CD14-positive monocyte (primary cell): ENCODE measurements around the gene TSPAN15. TPM values are rescaled to one million over a fixed set of nuclear protein-coding genes. Genes with fewer than 3 reads are reported as not detected.

Experiments used
- DNase-seq, 3 donors: peaks; one replicate each; pipeline ENCODE4 v3.0.0-alpha.2; 2011 to 2022
- H2AFZ ChIP-seq: 2 replicates; pipeline ENCODE4 v1.6.0; 2012; ENCODE audit warnings: mild to moderate bottlenecking, low read depth, low read length, inconsistent platforms; ENCODE audit not compliant: insufficient read depth, poor library complexity, severe bottlenecking
- H3K27ac ChIP-seq, 2 donors: 1 replicate in 1 of 2; 2 replicates in 1 of 2; pipeline ENCODE4 v1.5.1; 2012 to 2013; ENCODE audit warnings: low read length in 2 of 2, control low read depth in 1 of 2, inconsistent platforms in 1 of 2, low read depth in 1 of 2, mild to moderate bottlenecking in 1 of 2
- H3K27me3 ChIP-seq, 2 donors: one replicate each; pipeline versions ENCODE4 v1.6.0 to v1.6.1; 2011 to 2013; ENCODE audit warnings: low read length in 2 of 2; ENCODE audit not compliant: control insufficient read depth in 2 of 2, insufficient read depth in 2 of 2
- H3K36me3 ChIP-seq, 2 donors: replicated peaks in 1 of 2; 1 replicate in 1 of 2; 2 replicates in 1 of 2; pipeline versions ENCODE4 v1.5.1 to v1.6.1; 2012 to 2013; ENCODE audit warnings: low read length in 2 of 2, control low read depth in 1 of 2, inconsistent platforms in 1 of 2, mild to moderate bottlenecking in 1 of 2; ENCODE audit not compliant: insufficient read depth in 2 of 2, control insufficient read depth in 1 of 2
- H3K4me1 ChIP-seq, 2 donors: 1 replicate in 1 of 2; 2 replicates in 1 of 2; pipeline versions ENCODE4 v1.5.1 to v1.6.1; 2012 to 2013; ENCODE audit warnings: low read length in 2 of 2, control low read depth in 1 of 2, inconsistent platforms in 1 of 2, mild to moderate bottlenecking in 1 of 2, moderate library complexity in 1 of 2; ENCODE audit not compliant: insufficient read depth in 2 of 2, control insufficient read depth in 1 of 2
- H3K4me2 ChIP-seq: replicated peaks from 2 replicates; pipeline ENCODE3; 2012; ENCODE audit warnings: low read length, moderate library complexity, mild to moderate bottlenecking; ENCODE audit not compliant: poor library complexity, severe bottlenecking; ENCODE audit errors: extremely low read depth
- H3K4me3 ChIP-seq, 3 experiments: fragments of 200-600 bp in 1 of 3; sonication (generic) in 1 of 3; replicated peaks in 1 of 3; 1 replicate in 2 of 3; 2 replicates in 1 of 3; pipeline ENCODE4 v1.5.1; 2011 to 2013; ENCODE audit warnings: low read length in 3 of 3, mild to moderate bottlenecking in 3 of 3, control low read depth in 2 of 3, low read depth in 2 of 3, inconsistent platforms in 1 of 3, moderate library complexity in 1 of 3
- H3K79me2 ChIP-seq: 2 replicates; pipeline ENCODE4 v1.6.0; 2012; ENCODE audit warnings: mild to moderate bottlenecking, control low read depth, inconsistent platforms, low read length, moderate library complexity; ENCODE audit not compliant: insufficient read depth
- H3K9ac ChIP-seq: 2 replicates; pipeline ENCODE4 v1.6.0; 2017; ENCODE audit warnings: low read length, mild to moderate bottlenecking; ENCODE audit not compliant: insufficient read depth, poor library complexity, severe bottlenecking
- H3K9me3 ChIP-seq, 2 donors: replicated peaks in 1 of 2; 1 replicate in 1 of 2; 2 replicates in 1 of 2; pipeline versions ENCODE4 v1.5.1 to v1.6.1; 2012 to 2013; ENCODE audit warnings: low read length in 2 of 2, control low read depth in 1 of 2; ENCODE audit not compliant: control insufficient read depth in 1 of 2, insufficient read depth in 1 of 2
- H4K20me1 ChIP-seq: 2 replicates; pipeline ENCODE4 v1.6.0; 2012; ENCODE audit warnings: mild to moderate bottlenecking, low read length, control low read depth, moderate library complexity; ENCODE audit not compliant: insufficient read depth
- H3K27ac Mint-ChIP-seq, 7 donors: one replicate each; pipeline ENCODE4 v1.8.0; 2020; ENCODE audit warnings: mild to moderate bottlenecking in 7 of 7, mixed read lengths in 7 of 7, moderate library complexity in 6 of 7, inconsistent platforms in 2 of 7
- H3K27me3 Mint-ChIP-seq, 3 donors: one replicate each; pipeline ENCODE4 v1.8.0; 2021 to 2022; ENCODE audit warnings: low read depth in 3 of 3, mild to moderate bottlenecking in 3 of 3, mixed read lengths in 3 of 3, moderate library complexity in 3 of 3, inconsistent platforms in 1 of 3
- H3K36me3 Mint-ChIP-seq, 2 donors: one replicate each; pipeline ENCODE4 v1.8.0; 2020; ENCODE audit warnings: mixed read lengths in 2 of 2, inconsistent platforms in 1 of 2, mild to moderate bottlenecking in 1 of 2
- H3K4me1 Mint-ChIP-seq: one replicate; pipeline ENCODE4 v1.8.0; 2020; ENCODE audit warnings: mild to moderate bottlenecking, mixed read lengths
- H3K4me3 Mint-ChIP-seq, 2 donors: one replicate each; pipeline ENCODE4 v1.8.0; 2020; ENCODE audit warnings: mild to moderate bottlenecking in 2 of 2, mixed read lengths in 2 of 2, moderate library complexity in 1 of 2
- H3K9me3 Mint-ChIP-seq, 7 donors: one replicate each; pipeline ENCODE4 v1.8.0; 2020 to 2022; ENCODE audit warnings: mixed read lengths in 7 of 7, mild to moderate bottlenecking in 6 of 7, moderate library complexity in 6 of 7, inconsistent platforms in 2 of 7
- CTCF ChIP-seq: fragments of 200-600 bp; IDR thresholded peaks from one replicate; pipeline ENCODE4 v1.8.0; 2022; ENCODE audit warnings: antibody characterized with exemption, mild to moderate bottlenecking
- WGBS: methylation state at CpG from one replicate; pipeline ENCODE4 v1.1.5; 2013; ENCODE audit warnings: missing lambda C conversion rate; ENCODE audit not compliant: insufficient coverage; 5-methylcytosine and 5-hydroxymethylcytosine counted together
- intact Hi-C, 2 donors: fragments of 100-400 bp; cut with micrococcal nuclease; formaldehyde crosslinking; loops; one replicate each; pipeline versions ENCODE4 v1.15.0 to v1.15.1; 2023
- polyA plus RNA-seq, 3 donors: library from polyadenylated mRNA; depleted of rRNA in 1 of 3; unstranded in 2 of 3; stranded (reverse) in 1 of 3; fragments of 300-500 nt in 2 of 3; fragments of >200 nt in 1 of 3; fragmentation: Illumina TruSeq in 2 of 3; gene quantifications; 1 replicate in 2 of 3; 2 replicates in 1 of 3; pipeline ENCODE4 v1.2.3, GENCODE V29; 2012 to 2021

The TSPAN15 gene
- polyA plus RNA-seq, 3 donors = 0.22 to 0.39 TPM; not detected in 1

- peaks cover 16% of the 10 kb centered on the region in 2 donors for H3K9me3 ChIP-seq
Measured at GRCh38 chr10:69554611-69555010, 103.3 kb downstream of the TSPAN15 start.

More at GRCh38 chr10:69554611-69555010, 103.3 kb downstream of the TSPAN15 start:
- intact Hi-C loops = no loop called here
- Histone ChIP-seq H3K27ac (no peak overlapping the region), H3K4me1 (no peaks in the 10 kb centered on the region), H3K79me2 (no peaks in the 10 kb centered on the region), H3K27me3 (no peaks in the 10 kb centered on the region), H3K4me3 (no peak overlapping the region), H4K20me1 (no peaks in the 10 kb centered on the region), H3K36me3 (no peaks in the 10 kb centered on the region), H3K9ac (no peak overlapping the region), H2AFZ (no peak overlapping the region), H3K4me2 (no peak overlapping the region)
- no peak for DNase-seq
- 79% methylated on average over 2 of the region's 6 CpGs for WGBS
- no peaks in the 10 kb centered on the region for H3K36me3 Mint-ChIP-seq
- H3K4me1 Mint-ChIP-seq = peaks cover 2% of the 10 kb centered on the region
- H3K4me3 Mint-ChIP-seq = no peak overlapping the region
- H3K27me3 Mint-ChIP-seq = peaks cover 8 to 11% (median 9%) of the 10 kb centered on the region in 3 donors
- no peak for TF ChIP-seq CTCF
- H3K27ac Mint-ChIP-seq = no peak overlapping the region
- peaks cover 4 to 23% (median 15%) of the 10 kb centered on the region in 7 donors for H3K9me3 Mint-ChIP-seq

Other genes starting within 250 kb of the TSPAN15 start
- not detected for gene HKDC1, start 231.1 kb upstream of the TSPAN15 start, polyA plus RNA-seq
- gene HK1, start 173.0 kb upstream of the TSPAN15 start, polyA plus RNA-seq = 100 to 1,000 TPM in 2 of 3 donors, 10 to 100 TPM in 1; 57.9 to 146 (median 125) TPM
- under 1 TPM; 0.19 to 0.23 (median 0.20) TPM for gene TACR2, start 34.5 kb upstream of the TSPAN15 start, polyA plus RNA-seq
- not detected for gene NEUROG3, start 122.0 kb downstream of the TSPAN15 start, polyA plus RNA-seq
- gene FAM241B, start 178.8 kb downstream of the TSPAN15 start, polyA plus RNA-seq = not detected